ENCODE results near the gene RPS6KA5.

DNA sequence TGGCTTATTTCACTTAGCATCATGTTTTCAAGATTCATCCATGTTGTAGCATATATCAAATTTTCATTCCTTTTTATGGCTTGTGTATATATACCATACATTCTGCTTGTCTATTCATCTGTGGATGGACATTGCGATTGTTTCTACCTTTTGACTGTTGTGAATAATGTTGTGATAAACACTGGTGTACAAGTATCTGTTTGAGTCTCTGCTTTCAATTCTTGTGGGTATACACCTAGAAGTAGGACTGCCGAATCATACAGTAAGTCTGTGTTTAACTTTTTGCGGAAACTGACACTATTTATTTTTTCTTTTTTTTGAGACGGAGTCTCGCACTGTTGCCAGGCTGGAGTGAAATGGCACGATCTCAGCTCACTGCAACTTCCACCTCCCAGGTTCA lies 19.6 kb upstream of the RPS6KA5 start:
- TF ChIP-seq, protein P1, sequence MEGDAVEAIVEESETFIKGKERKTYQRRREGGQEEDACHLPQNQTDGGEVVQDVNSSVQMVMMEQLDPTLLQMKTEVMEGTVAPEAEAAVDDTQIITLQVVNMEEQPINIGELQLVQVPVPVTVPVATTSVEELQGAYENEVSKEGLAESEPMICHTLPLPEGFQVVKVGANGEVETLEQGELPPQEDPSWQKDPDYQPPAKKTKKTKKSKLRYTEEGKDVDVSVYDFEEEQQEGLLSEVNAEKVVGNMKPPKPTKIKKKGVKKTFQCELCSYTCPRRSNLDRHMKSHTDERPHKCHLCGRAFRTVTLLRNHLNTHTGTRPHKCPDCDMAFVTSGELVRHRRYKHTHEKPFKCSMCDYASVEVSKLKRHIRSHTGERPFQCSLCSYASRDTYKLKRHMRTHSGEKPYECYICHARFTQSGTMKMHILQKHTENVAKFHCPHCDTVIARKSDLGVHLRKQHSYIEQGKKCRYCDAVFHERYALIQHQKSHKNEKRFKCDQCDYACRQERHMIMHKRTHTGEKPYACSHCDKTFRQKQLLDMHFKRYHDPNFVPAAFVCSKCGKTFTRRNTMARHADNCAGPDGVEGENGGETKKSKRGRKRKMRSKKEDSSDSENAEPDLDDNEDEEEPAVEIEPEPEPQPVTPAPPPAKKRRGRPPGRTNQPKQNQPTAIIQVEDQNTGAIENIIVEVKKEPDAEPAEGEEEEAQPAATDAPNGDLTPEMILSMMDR (IDR thresholded peaks at IDR 0.05; ENCODE audit: low read length) = no peak
- no peak for TF ChIP-seq EZH2 (IDR thresholded peaks at IDR 0.05; ENCODE audit: borderline replicate concordance, low read length)
